ENCODE data around the gene NCAPG2. TPM values are rescaled to one million over a fixed set of nuclear protein-coding genes. Genes with fewer than 3 reads are reported as not detected.

The NCAPG2 gene
- total and polyA plus RNA-seq, 2 of the 13 experiments (the other 11 are each of a cell fraction or from before 2014, with no cell fraction given): 15.1 to 30.7 TPM

GRCh38 chr7:158704524-158705233, at the start of gene NCAPG2 (continued):
- TF ChIP-seq BRF2 (CRISPR knock-in tag; IDR thresholded peaks at IDR 0.05) (peak; percentile 62; the same call in 1 of the 2 replicates), ZNF775 (CRISPR knock-in tag; IDR thresholded peaks at IDR 0.05; ENCODE audit: borderline replicate concordance) (no peak), IRF1 (CRISPR knock-in tag; IDR thresholded peaks at IDR 0.05; ENCODE audit: low read depth) (no peak), PRDM4 (CRISPR knock-in tag; IDR thresholded peaks at IDR 0.05; ENCODE audit: borderline replicate concordance) (no peak), SMAD1 (CRISPR knock-in tag; IDR thresholded peaks at IDR 0.05; ENCODE audit: borderline replicate concordance, low read depth) (no peak), KIAA2018 (CRISPR knock-in tag; IDR thresholded peaks at IDR 0.05; ENCODE audit: borderline replicate concordance) (no peak), FLYWCH1 (CRISPR knock-in tag; IDR thresholded peaks at IDR 0.05) (no peak), ATAD3A (CRISPR knock-in tag; IDR thresholded peaks at IDR 0.05) (no peak), FOXK1 (CRISPR knock-in tag; IDR thresholded peaks at IDR 0.05; ENCODE audit: borderline replicate concordance, low read depth) (no peak), ZNF747 (CRISPR knock-in tag; IDR thresholded peaks at IDR 0.05; ENCODE audit: borderline replicate concordance) (peak; percentile 74; the same call in 1 of the 2 replicates), ZGPAT (CRISPR knock-in tag; IDR thresholded peaks at IDR 0.05) (peak; percentile 88)

All from HepG2 (cell line).